Adrenal gland (tissue), 12 donors: ENCODE measurements around the gene TEX54. TPM values are rescaled to one million over a fixed set of nuclear protein-coding genes. Genes with fewer than 3 reads are reported as not detected.

Experiments used
- DNase-seq, 7 donors: peaks; one replicate each; pipeline ENCODE4 v3.0.0-alpha.2; 2019 to 2020
- H3K27ac ChIP-seq, 5 donors: fragments of 200-600 bp; sonication (generic) in 4 of 5; 1 replicate in 3 of 5; 2 replicates in 2 of 5; pipeline versions ENCODE4 v1.5.1 to v1.8.0; 2016 to 2020; ENCODE audit warnings: mild to moderate bottlenecking in 1 of 5
- H3K27me3 ChIP-seq: fragments of 200-600 bp; 2 replicates; pipeline ENCODE4 v1.8.0; 2021
- H3K36me3 ChIP-seq, 2 donors: fragments of 200-600 bp; replicated peaks in 1 of 2; 1 replicate in 1 of 2; 2 replicates in 1 of 2; pipeline versions ENCODE4 v1.5.1 to v1.8.0; 2018 to 2022
- H3K4me1 ChIP-seq, 2 donors: fragments of 200-600 bp; replicated peaks in 1 of 2; 1 replicate in 1 of 2; 2 replicates in 1 of 2; pipeline versions ENCODE4 v1.5.1 to v1.8.0; 2018 to 2021
- H3K4me3 ChIP-seq, 4 donors: fragments of 200-600 bp; sonication (generic) in 3 of 4; one replicate each; pipeline ENCODE4 v1.5.1; 2016 to 2018
- H3K9me3 ChIP-seq, 3 donors: fragments of 200-600 bp; sonication (generic) in 1 of 3; replicated peaks in 1 of 3; 1 replicate in 2 of 3; 2 replicates in 1 of 3; pipeline versions ENCODE4 v1.5.1 to v1.8.0; 2016 to 2021
- CTCF ChIP-seq, 6 experiments: fragments of 450-650 bp in 4 of 6; fragments of 200-600 bp in 2 of 6; sonication (generic) in 1 of 6; IDR thresholded peaks; 1 replicate in 5 of 6; 2 replicates in 1 of 6; pipeline versions ENCODE4 v1.5.1 to v1.8.0; 2016 to 2021; ENCODE audit warnings: antibody characterized with exemption in 6 of 6, mild to moderate bottlenecking in 2 of 6, moderate library complexity in 1 of 6
- POLR2A ChIP-seq, 2 donors: fragments of 450-650 bp; IDR thresholded peaks; one replicate each; pipeline ENCODE4 v1.6.1; 2017; ENCODE audit warnings: antibody characterized with exemption in 2 of 2, mild to moderate bottlenecking in 2 of 2, moderate library complexity in 1 of 2
- WGBS, 4 donors: extraction: QIAGEN DNeasy Blood & Tissue Kit in 2 of 4; methylation state at CpG; one replicate each; pipeline versions ENCODE4 v1.1.5 to v1.1.7; 2013 to 2017; 5-methylcytosine and 5-hydroxymethylcytosine counted together
- intact Hi-C, 2 donors: fragments of 100-400 bp; cut with DNase I; formaldehyde crosslinking; loops; one replicate each; pipeline versions ENCODE4 v1.14.1 to v1.15.0; 2022 to 2023
- polyA plus RNA-seq, 3 donors: library from polyadenylated mRNA; stranded (reverse); fragments of 200-250 nt in 2 of 3; fragments of 350-450 nt in 1 of 3; fragmentation: Illumina TruSeq in 1 of 3; extraction: RNeasy Lipid Tissue Mini Kit (QIAGEN cat#74804) in 1 of 3; gene quantifications; one replicate each; pipeline ENCODE4 v1.2.3, GENCODE V29; 2013 to 2014
- total RNA-seq, 9 donors: library from RNA; depleted of rRNA in 4 of 9; stranded (reverse); fragments of >200 nt in 4 of 9; fragments of 120-200 nt in 1 of 9; fragmentation: NEBNext Ultra II Directional in 1 of 9; extraction: Animal tissue kit (Norgen Biotek cat#: 25700) in 1 of 9; gene quantifications; one replicate each; pipeline versions ENCODE4 v1.1.0 to v1.2.4, GENCODE V29; 2013 to 2023
- donor health status: healthy with polysubstance abuse.
- donor health status: Bipolar disorder and iron deficiency.
- donor health status: DM: yes; HTN: yes; CAD: no.
- donor health status: DM: no; HTN: no; CAD: no.
- donor health status: DM: no; HTN: no; CAD: no.
- donor health status: DM: yes; HTN: yes; CAD: no.

TEX54 gene
- total and polyA plus RNA-seq, 12 donors = 0.27 to 1.4 TPM; not detected in 10

- no peak for DNase-seq
- intact Hi-C loops = no loop called here
- H3K36me3 ChIP-seq = peaks cover 0 to 32% of the 10 kb centered on the region in 2 donors
- peaks cover 12 to 21% of the 10 kb centered on the region in 2 donors for H3K4me1 ChIP-seq
- H3K27ac ChIP-seq = no peak overlapping the region
- H3K9me3 ChIP-seq = no peaks in the 10 kb centered on the region
- H3K4me3 ChIP-seq = no peak overlapping the region
- no peak for TF ChIP-seq POLR2A (IDR thresholded peaks at IDR 0.05)
- no peak for TF ChIP-seq CTCF (IDR thresholded peaks at IDR 0.05)
- 36 to 73% (median 54%) methylated on average over 3 of the region's 3 CpGs for WGBS, 4 donors
- H3K27me3 ChIP-seq = no peaks in the 10 kb centered on the region
Measured at GRCh38 chr11:62851807-62852522, 19.3 kb upstream of the TEX54 start.

GRCh38 chr11:62850911-62851806, 18.5 kb upstream of the TEX54 start:
- Histone ChIP-seq H3K4me3 (no peak overlapping the region), H3K4me1 (peaks cover 9 to 17% of the 10 kb centered on the region in 2 donors), H3K9me3 (no peaks in the 10 kb centered on the region), H3K27me3 (no peaks in the 10 kb centered on the region), H3K36me3 (peaks cover 0 to 32% of the 10 kb centered on the region in 2 donors), H3K27ac (no peak overlapping the region)
- no peak for DNase-seq
- intact Hi-C loops = no loop called here
- TF ChIP-seq POLR2A (IDR thresholded peaks at IDR 0.05) (no peak), CTCF (IDR thresholded peaks at IDR 0.05) (no peak)
- 68 to 76% (median 73%) methylated on average over 13 to 15 of the region's 15 CpGs for WGBS, 4 donors

GRCh38 chr11:62847767-62848314, 15.2 kb upstream of the TEX54 start:
- no peak for TF ChIP-seq POLR2A (IDR thresholded peaks at IDR 0.05)
- no peak for TF ChIP-seq CTCF (IDR thresholded peaks at IDR 0.05)
- DNase-seq = no peak
- WGBS, 4 donors = 91 to 100% (median 93%) methylated on average over 1 of the region's 1 CpG
- Histone ChIP-seq H3K27me3 (no peaks in the 10 kb centered on the region), H3K27ac (no peak overlapping the region), H3K9me3 (no peaks in the 10 kb centered on the region), H3K4me3 (no peak overlapping the region), H3K4me1 (no peaks in the 10 kb centered on the region), H3K36me3 (peaks cover 0 to 16% of the 10 kb centered on the region in 2 donors)
- intact Hi-C loops = no loop called here

GRCh38 chr11:62846177-62846576, 13.5 kb upstream of the TEX54 start:
- no peaks in the 10 kb centered on the region for H3K27me3 ChIP-seq
- 74 to 85% (median 82%) methylated on average over 3 of the region's 3 CpGs for WGBS, 4 donors
- no peak overlapping the region for H3K27ac ChIP-seq
- TF ChIP-seq CTCF (IDR thresholded peaks at IDR 0.05) = no peak
- TF ChIP-seq POLR2A (IDR thresholded peaks at IDR 0.05) = no peak
- H3K4me3 ChIP-seq = no peak overlapping the region
- no peaks in the 10 kb centered on the region for H3K9me3 ChIP-seq
- H3K36me3 ChIP-seq = no peaks in the 10 kb centered on the region
- intact Hi-C loops = no loop called here
- DNase-seq = no peak
- H3K4me1 ChIP-seq = peaks cover 0 to 8% of the 10 kb centered on the region in 2 donors
